Upper lobe of right lung (tissue), 1 donor: Measurements from ENCODE around the gene PLA2G2F. TPM values are rescaled to one million over a fixed set of nuclear protein-coding genes. Genes with fewer than 3 reads are reported as not detected.

ENCODE experiments used
- ATAC-seq: fragments of 200-7000 bp; cut with Tn5 transposase; one replicate; pipeline ENCODE4 v1.9.1; 2020; ENCODE audit warnings: mild to moderate bottlenecking, moderate library complexity
- DNase-seq: peaks from one replicate; pipeline ENCODE4 v3.0.0-alpha.2; 2020
- H3K27ac ChIP-seq: fragments of 200-600 bp; one replicate; pipeline ENCODE4 v1.8.0; 2022
- H3K27me3 ChIP-seq: fragments of 200-600 bp; one replicate; pipeline ENCODE4 v1.8.0; 2022; ENCODE audit warnings: mild to moderate bottlenecking
- H3K36me3 ChIP-seq: fragments of 200-600 bp; one replicate; pipeline ENCODE4 v1.8.0; 2022
- H3K4me1 ChIP-seq: fragments of 200-600 bp; one replicate; pipeline ENCODE4 v1.8.0; 2022
- H3K4me3 ChIP-seq: fragments of 200-600 bp; one replicate; pipeline ENCODE4 v1.8.0; 2022; ENCODE audit warnings: mild to moderate bottlenecking
- H3K9me3 ChIP-seq: fragments of 200-600 bp; one replicate; pipeline ENCODE4 v1.8.0; 2022
- intact Hi-C: fragments of 100-400 bp; cut with DNase I; formaldehyde crosslinking; loops from one replicate; pipeline ENCODE4 v1.11.0; 2022
- total RNA-seq: library from RNA; stranded (reverse); fragmentation: NEBNext Ultra II Directional; extraction: Animal tissue kit (Norgen Biotek cat#: 25700); gene quantifications from one replicate; pipeline ENCODE4 v1.2.1, GENCODE V29; 2021
- TF ChIP-seq, protein P1 (sequence below): fragments of 200-600 bp; IDR thresholded peaks from one replicate; pipeline ENCODE4 v1.8.0; 2022; ENCODE audit warnings: antibody characterized with exemption
- donor health status: DM: no; HTN: yes; CAD: no; lungs with severe emphysema.

Gene PLA2G2F
- total RNA-seq, 1 donor from 2014 or later, result not detected

DNA sequence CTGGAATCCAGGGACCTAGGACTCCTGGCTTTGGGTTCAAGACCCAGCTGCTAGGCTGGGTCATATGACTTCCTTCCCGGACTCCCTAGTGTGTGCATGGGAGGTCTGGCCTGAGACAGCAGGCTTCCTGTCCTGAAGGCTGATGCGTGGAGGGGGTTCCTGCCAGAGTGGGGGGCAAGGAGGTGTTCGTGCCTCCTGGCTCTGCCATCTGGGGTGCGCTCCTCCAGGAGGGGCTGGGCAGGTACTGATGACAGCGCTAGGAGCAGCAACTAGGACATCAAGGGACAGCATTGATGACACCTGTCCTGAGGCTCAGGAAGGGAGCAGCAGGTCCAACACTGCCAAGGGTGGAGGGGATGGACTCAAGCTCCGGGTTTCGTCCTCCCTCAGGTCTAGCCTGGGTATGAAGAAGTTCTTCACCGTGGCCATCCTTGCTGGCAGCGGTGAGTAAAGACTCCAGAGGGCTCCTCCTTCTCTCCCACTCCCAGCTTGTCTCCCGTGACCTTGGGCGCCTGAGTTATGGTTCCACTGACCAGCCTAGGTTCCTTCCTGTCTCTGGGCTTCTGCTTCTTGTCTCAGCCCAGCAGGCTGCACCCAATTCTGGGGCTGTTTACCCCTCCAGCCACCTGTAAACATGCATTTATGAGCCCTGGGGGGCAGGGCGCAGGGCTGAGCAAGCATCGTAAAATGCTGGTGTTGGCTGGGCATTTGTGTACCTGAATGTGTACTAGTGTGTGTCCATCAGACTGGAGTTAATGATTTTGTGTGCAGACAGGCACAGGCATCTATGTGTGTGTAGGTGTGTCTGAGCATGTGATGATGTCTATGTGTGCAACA is 871 bp downstream of the PLA2G2F start:
- H3K36me3 ChIP-seq, result no peaks in the 10 kb centered on the region
- intact Hi-C loops, result no loop called here
- DNase-seq (no peak), ATAC-seq (no peak)
- no peak overlapping the region for H3K4me3 ChIP-seq
- H3K4me1 ChIP-seq, result no peaks in the 10 kb centered on the region
- no peaks in the 10 kb centered on the region for H3K27me3 ChIP-seq
- TF ChIP-seq, protein P1, sequence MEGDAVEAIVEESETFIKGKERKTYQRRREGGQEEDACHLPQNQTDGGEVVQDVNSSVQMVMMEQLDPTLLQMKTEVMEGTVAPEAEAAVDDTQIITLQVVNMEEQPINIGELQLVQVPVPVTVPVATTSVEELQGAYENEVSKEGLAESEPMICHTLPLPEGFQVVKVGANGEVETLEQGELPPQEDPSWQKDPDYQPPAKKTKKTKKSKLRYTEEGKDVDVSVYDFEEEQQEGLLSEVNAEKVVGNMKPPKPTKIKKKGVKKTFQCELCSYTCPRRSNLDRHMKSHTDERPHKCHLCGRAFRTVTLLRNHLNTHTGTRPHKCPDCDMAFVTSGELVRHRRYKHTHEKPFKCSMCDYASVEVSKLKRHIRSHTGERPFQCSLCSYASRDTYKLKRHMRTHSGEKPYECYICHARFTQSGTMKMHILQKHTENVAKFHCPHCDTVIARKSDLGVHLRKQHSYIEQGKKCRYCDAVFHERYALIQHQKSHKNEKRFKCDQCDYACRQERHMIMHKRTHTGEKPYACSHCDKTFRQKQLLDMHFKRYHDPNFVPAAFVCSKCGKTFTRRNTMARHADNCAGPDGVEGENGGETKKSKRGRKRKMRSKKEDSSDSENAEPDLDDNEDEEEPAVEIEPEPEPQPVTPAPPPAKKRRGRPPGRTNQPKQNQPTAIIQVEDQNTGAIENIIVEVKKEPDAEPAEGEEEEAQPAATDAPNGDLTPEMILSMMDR, result no peak
- no peaks in the 10 kb centered on the region for H3K9me3 ChIP-seq
- no peak overlapping the region for H3K27ac ChIP-seq

DNA sequence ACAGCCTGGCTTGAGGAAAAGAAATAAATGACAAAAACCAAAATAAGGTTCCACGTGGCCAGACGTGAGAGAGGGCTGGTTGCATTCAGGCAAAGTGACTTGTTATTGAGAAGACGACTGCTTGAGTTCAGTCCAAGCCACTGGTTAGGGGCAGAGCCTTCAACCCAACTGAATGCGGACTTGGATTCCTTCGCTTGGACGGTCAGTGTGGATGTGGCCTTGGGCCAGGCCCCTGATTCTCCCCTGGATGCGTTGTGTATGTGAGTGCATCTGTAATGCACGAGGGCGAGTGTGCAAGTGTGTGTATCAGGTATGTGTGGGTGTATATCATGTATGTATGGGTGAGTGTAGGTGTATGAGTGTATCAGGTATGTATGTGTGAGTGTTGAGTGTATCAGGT is 1.9 kb downstream of the PLA2G2F start:
- Histone ChIP-seq H3K27me3 (no peaks in the 10 kb centered on the region), H3K9me3 (no peaks in the 10 kb centered on the region), H3K4me1 (no peaks in the 10 kb centered on the region), H3K4me3 (no peak overlapping the region), H3K27ac (no peak overlapping the region), H3K36me3 (no peaks in the 10 kb centered on the region)
- intact Hi-C loops, result no loop called here
- TF ChIP-seq, protein P1, result no peak
- ATAC-seq (no peak), DNase-seq (no peak)

DNA sequence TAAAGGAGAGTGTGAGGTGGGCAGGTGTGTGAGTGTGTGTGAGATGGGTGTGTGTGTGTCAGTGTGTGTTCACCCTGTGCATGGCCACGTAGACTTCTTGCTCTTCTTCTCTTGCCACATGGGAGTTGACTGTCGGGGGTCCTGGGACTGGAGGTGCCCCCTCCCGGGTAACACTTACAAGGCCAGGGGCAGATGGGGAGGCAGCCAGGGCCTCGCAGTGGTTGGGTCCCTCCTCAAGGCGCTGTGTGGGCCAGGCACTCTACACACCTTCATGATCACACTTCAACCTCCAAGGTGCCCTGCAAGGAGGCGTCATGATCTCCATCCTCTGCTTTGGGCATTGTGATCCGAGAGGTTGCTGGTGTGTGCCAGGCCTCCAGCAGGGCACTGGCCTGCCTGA is 2.3 kb downstream of the PLA2G2F start:
- Histone ChIP-seq H3K9me3 (no peaks in the 10 kb centered on the region), H3K36me3 (no peaks in the 10 kb centered on the region), H3K4me3 (no peak overlapping the region), H3K27ac (no peak overlapping the region), H3K27me3 (no peaks in the 10 kb centered on the region), H3K4me1 (no peaks in the 10 kb centered on the region)
- TF ChIP-seq, protein P1, result no peak
- ATAC-seq, result no peak
- DNase-seq, result peak; percentile 40
- intact Hi-C loops, result no loop called here

DNA sequence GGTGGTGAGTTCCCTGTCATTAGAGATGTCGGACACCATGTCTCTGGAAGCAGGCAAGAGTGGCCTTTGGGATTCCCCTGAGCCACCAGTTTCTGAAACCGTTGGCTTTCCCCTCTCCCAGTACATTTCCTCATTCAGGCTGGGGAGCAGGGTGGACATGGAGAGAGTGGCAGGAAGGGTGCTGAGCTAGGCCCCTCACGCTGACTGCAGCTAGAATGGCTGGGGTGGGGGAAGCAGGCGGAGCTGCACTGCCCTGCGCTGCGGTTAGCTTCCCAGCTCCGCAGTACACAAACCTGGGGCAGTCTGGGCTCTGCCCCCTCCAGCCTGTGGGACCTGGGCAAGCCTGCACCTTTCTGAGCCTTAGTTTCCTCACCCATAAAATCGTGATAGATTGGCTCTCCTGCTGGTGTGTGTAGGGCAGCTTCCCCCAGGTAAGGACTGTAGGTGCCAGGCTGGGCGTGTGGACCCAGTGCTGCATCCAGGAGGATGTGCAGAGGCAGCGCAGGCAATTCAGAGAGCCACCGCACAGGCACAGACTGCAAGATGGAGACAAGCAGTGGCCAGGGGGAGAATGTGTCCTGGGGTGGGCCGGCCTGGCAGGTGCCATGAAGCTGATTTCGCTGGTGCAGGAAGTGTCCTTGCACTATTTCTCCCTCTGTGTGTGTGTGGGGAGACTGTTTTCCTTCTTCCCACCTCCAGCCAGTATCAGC is 3.0 kb downstream of the PLA2G2F start:
- Histone ChIP-seq H3K9me3 (no peaks in the 10 kb centered on the region), H3K4me3 (no peak overlapping the region), H3K27me3 (no peaks in the 10 kb centered on the region), H3K27ac (no peak overlapping the region), H3K4me1 (no peaks in the 10 kb centered on the region), H3K36me3 (no peaks in the 10 kb centered on the region)
- peak; percentile 42 for DNase-seq
- TF ChIP-seq, protein P1, result no peak
- intact Hi-C loops, result no loop called here
- ATAC-seq, result no peak

DNA sequence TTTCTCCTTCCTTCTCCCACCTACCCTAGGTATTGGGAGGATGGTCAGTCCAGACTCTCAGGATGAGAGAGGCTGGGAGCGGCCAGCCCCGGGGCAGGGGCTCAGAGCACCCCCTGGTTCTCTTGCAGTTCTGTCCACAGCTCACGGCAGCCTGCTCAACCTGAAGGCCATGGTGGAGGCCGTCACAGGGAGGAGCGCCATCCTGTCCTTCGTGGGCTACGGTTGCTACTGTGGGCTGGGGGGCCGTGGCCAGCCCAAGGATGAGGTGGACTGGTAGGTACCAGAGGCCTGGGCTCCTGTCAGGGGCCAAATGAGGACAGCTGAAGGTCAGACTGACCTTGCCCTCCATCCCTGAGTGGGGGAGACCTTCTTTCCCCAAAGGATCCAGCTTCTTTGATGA is 4.2 kb downstream of the PLA2G2F start:
- ATAC-seq (no peak), DNase-seq (peak; percentile 53)
- Histone ChIP-seq H3K27me3 (no peaks in the 10 kb centered on the region), H3K4me3 (no peak overlapping the region), H3K9me3 (no peaks in the 10 kb centered on the region), H3K4me1 (no peaks in the 10 kb centered on the region), H3K36me3 (no peaks in the 10 kb centered on the region), H3K27ac (no peak overlapping the region)
- intact Hi-C loops, result no loop called here
- TF ChIP-seq, protein P1, result no peak
